T47D (cell line): Measurements from ENCODE around the gene ACCSL.

Experiments used
- DNase-seq, 2 experiments: peaks; one replicate each; pipeline versions ENCODE4 v3.0.0 to v3.0.0-alpha.2; 2011 to 2012; ENCODE audit warnings: low read depth in 1 of 2, low spot score in 1 of 2
- JUND ChIP-seq: IDR thresholded peaks from 2 replicates; pipeline ENCODE4 v1.6.1; 2012; ENCODE audit warnings: low read depth
- in situ Hi-C: cut with HindIII; loops from 2 replicates; pipeline ENCODE4 v1.10.0; 2016; ENCODE audit warnings: low sequenced_read_pairs, low pct_unique_long_range_greater_than_20kb

ACCSL gene

GRCh38 chr11:44046182-44046581, 1.6 kb upstream of the ACCSL start:
- no peak for TF ChIP-seq JUND
- in situ Hi-C loops = no loop called here
- no peak for DNase-seq

- TF ChIP-seq JUND = no peak
- in situ Hi-C loops = no loop called here
Observed at GRCh38 chr11:44047298-44047697, 483 bp upstream of the ACCSL start.

DNA sequence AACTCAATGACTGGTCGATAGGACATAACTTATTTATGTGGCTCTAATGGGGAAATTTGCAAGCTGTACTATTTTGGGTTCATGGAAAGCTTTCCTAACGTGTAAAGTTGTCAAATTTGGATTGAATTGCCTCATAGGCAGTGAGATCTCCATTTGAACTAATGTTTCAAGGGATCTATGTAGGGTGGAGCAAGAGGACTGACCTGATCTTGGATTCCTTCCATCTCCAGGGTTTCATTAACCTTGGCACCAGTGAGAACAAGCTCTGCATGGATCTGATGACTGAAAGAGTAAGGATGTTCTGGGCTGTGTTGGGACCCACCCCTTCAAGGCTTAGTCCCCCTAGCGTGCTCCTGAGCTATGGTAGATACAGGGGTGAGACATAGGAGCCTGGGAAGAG, 2.1 kb downstream of the ACCSL start:
- DNase-seq = no peak
- TF ChIP-seq JUND = no peak
- in situ Hi-C loops = no loop called here

More at GRCh38 chr11:44047298-44047697, 483 bp upstream of the ACCSL start:
- no peak for DNase-seq

DNA sequence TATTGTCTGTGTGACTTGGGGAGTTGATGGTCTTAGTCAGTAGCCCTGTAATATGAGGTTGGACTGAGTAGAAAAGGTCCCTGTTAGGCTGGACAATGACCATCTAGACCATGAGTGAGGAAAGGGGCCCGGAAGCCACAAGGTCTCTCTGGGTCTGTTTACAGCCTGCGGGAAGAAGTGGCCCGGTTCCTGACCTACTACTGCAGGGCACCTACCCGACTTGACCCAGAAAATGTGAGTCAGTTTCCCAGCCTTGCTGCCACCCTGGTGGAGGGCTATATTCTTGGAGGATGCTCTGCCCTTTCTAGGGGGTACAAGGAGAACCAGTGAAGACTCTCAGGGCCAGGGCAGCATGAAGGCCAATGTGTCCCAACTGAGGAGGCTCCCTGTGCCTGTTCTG, 3.4 kb downstream of the ACCSL start:
- no peak for TF ChIP-seq JUND
- in situ Hi-C loops = no loop called here

DNA sequence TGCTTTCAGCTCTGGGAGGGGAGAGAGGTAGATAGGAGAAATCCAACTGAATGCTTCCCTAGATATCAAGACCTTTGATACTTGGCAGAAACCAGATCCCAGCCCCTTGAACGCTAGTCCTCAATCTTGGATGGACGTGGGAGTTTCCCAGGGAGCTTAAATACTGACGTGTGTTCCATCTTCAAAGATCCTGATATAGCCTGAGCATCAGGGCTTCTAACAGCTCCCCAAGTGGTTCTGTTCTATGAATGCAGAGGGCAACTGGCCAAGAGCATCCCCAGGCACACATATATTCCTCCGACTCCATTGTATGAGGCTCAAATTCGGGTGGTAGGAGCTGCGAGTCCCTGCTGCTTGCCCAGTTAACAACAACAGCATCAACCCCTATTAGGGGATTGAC, 9.6 kb downstream of the ACCSL start:
- no peak for DNase-seq

More for the DNA sequence above, 3.4 kb downstream of the ACCSL start:
- DNase-seq = no peak

GRCh38 chr11:44058275-44058674, 10.5 kb downstream of the ACCSL start:
- DNase-seq = no peak
- in situ Hi-C loops = no loop called here
- TF ChIP-seq JUND = no peak

More for the DNA sequence above, 9.6 kb downstream of the ACCSL start:
- in situ Hi-C loops = no loop called here
- no peak for TF ChIP-seq JUND

- in situ Hi-C loops = no loop called here
- DNase-seq = no peak
- TF ChIP-seq JUND = no peak
Observed at GRCh38 chr11:44065161-44065661, 17.4 kb downstream of the ACCSL start.

DNA sequence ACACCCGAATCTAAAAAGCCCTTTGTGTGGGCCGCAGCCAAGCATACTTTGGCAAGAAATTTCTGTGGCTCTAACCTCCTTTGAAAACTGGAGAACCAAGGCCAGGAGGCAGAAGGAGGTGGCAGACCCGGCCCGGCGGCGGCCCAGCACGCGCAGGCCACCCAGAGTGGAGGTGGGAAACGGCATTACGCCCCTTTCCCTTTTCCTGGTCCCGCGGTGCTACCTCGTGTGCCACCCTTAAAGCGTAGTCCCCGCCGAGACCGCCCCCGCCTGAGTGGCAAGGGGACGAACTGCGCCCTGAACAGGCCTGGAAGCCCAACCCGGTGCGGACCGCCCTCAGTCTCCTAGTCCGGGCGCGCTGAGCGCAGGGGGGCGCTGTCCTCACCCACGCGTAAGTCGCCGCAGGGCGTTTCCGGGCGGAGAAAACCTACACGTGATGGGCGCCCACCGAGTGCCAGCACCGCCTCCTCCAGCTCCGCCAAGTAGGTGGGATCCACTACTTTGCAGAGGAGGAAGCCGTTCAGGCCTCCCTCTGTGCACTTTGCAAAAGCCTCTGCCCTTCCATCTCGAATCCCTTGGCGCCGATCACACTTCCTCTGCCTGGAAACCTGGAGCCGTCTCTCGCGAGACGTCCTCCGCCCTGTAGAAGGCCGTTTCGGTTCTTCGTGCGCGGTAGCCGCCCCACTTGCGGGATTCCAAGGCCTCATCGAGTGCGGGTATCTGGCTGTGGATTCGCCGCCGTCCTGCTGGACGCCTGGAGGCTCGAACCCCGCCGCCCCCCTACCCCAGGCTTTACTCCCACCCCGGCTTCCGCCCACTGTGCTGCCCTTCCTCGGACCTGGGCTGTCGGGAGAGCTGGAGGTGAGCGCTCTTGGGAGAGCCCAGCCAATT, 18.3 kb downstream of the ACCSL start, which contains the start of gene ACCS:
Gene ACCS, plus strand, starts transcription at position 430 of the 891 bp plus-strand sequence. CDS start 1,358 bp downstream, outside the sequence.
- peak; percentile 93 to 94 for DNase-seq
- in situ Hi-C loops = no loop called here
- no peak for TF ChIP-seq JUND

- DNase-seq = peak in 1 of 2 experiments; percentile 54
- in situ Hi-C loops = no loop called here
- TF ChIP-seq JUND = no peak
Observed at GRCh38 chr11:44066732-44067141, 19.0 kb downstream of the ACCSL start.

DNA sequence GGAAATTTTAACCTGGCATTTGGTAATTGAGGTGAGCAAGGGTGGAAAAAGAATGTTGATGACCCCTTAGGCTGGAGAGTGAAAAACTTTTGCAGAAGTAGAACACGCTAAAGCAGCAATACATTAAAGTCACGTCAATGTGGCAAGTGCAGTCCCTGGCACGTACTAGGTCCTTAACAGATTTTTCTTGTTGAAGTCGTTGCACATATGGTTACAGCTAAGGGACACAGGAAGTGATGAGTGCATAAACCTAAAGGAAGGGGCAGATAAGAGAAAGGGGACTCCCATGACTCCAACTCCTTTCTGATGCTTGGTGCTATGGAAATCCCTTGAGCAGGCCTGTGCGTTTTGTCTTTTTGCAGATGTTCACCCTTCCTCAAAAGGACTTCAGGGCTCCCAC, 19.5 kb downstream of the ACCSL start:
- DNase-seq = no peak
- in situ Hi-C loops = no loop called here
- no peak for TF ChIP-seq JUND

DNA sequence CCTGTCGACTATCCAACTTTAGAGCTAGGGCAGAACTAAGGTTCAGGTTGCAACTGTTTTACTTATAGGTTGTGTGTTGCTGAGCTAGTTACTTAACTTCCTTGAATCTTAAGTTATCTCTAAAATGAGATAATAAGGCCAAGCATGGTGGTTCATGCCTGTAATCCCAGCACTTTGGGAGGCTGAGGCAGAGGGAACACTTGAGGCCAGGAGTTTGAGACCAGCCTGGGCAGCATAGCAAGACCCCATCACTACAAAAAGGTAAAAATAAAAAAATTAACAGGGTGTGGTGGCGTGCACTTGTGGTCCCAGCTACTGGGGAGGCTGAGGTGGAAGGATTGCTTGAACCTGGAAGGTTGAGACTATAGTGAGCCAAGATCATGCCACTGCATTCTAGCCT, 20.4 kb downstream of the ACCSL start:
- TF ChIP-seq JUND = no peak
- DNase-seq = no peak
- in situ Hi-C loops = no loop called here

GRCh38 chr11:44071157-44071556, 23.4 kb downstream of the ACCSL start:
- no peak for TF ChIP-seq JUND
- in situ Hi-C loops = no loop called here
- no peak for DNase-seq

DNA sequence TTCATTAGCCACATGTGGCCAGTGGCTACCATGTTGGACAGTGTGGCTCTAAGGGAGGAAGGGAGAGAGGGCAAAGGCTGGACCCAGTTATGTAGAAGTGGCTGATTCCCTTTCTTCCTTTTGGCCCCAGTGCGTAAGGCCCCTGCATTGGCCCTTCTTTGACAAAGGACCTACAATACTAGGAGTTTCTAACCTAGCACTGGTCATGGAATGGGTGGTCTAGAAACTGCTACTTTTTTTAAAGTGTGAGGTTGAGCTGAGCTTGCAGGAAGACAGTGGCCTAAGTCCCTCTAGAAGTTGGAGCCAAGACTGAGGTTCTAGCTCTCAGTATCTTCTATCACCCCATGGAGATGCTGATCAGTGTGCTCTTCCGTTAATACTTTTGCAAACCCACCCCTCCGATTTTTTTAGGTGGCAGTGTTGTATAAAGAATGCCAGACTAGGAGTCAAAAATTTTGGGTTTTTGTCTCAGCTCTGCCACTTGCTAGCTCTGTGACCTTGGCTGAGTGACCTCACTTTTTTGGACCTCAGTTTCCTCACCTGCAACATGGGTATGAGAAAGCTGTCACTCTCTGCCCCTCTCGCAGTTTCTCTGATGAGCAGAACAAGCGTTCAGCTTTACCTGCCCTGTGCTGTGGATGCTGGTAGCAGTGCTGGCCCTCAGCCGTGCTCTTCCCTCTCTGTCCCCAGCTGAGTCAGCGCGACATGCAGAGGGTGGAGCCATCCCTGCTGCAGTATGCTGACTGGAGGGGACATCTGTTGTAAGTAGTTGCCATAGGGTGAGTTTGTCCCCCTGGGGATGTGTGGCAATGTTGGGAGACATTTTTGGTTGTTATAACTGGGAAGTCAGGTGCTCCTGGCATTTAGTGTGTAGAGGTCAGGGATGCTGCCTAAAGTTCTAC, 25.2 kb downstream of the ACCSL start:
- in situ Hi-C loops = no loop called here
- no peak for DNase-seq
- TF ChIP-seq JUND = no peak
